D721Med (cell line): ENCODE measurements around the gene RASGRP1.
A peak's percentile ranks its signal among the peaks of the same experiment; 100 is the strongest.

Source experiments
- DNase-seq: peaks from one replicate; pipeline ENCODE4 v3.0.0; 2011; ENCODE audit warnings: low spot score; ENCODE audit not compliant: insufficient read length
- FAIRE-seq: peaks from 2 replicates; lab custom pipeline; 2011; peaks lifted over from hg19 to GRCh38; lab: Jason Lieb, UNC
- CTCF ChIP-seq: IDR thresholded peaks from 2 replicates; pipeline ENCODE4 v1.5.1; 2012; ENCODE audit warnings: mild to moderate bottlenecking, control low read depth; ENCODE audit not compliant: insufficient read depth; ENCODE audit errors: missing control alignments

RASGRP1 gene

GRCh38 chr15:38481113-38481512 is 83.5 kb downstream of the RASGRP1 start:
- no peak for TF ChIP-seq CTCF
- DNase-seq (no peak), FAIRE-seq (no peak)

GRCh38 chr15:38479756-38480155 is 84.9 kb downstream of the RASGRP1 start:
- DNase-seq (no peak), FAIRE-seq (no peak)
- no peak for TF ChIP-seq CTCF

GRCh38 chr15:38479266-38479665 is 85.3 kb downstream of the RASGRP1 start:
- no peak for FAIRE-seq
- DNase-seq, result no peak
- TF ChIP-seq CTCF, result no peak

- no peak for FAIRE-seq
- no peak for DNase-seq
- no peak for TF ChIP-seq CTCF
These were observed 87.0 kb downstream of the RASGRP1 start for GRCh38 chr15:38477637-38478036.

GRCh38 chr15:38476120-38476519 is 88.5 kb downstream of the RASGRP1 start:
- FAIRE-seq (no peak), DNase-seq (no peak)
- TF ChIP-seq CTCF, result no peak

- no peak for FAIRE-seq
- no peak for TF ChIP-seq CTCF
- no peak for DNase-seq
These were observed 89.3 kb downstream of the RASGRP1 start for GRCh38 chr15:38475361-38475760.

GRCh38 chr15:38474155-38474757 is 90.4 kb downstream of the RASGRP1 start:
- FAIRE-seq, result peak; percentile 58
- DNase-seq, result no peak
- TF ChIP-seq CTCF, result peak; percentile 51
